ENCODE data around the gene FBXL5.

Gene FBXL5

GRCh38 chr4:15668566-15669435 lies 13.6 kb upstream of the FBXL5 start:
- no peak overlapping the region for H3K4me2 ChIP-seq (ENCODE audit: low read depth, low read length, poor library complexity, severe bottlenecking)

GRCh38 chr4:15667006-15667405 lies 11.8 kb upstream of the FBXL5 start:
- Histone ChIP-seq H3K36me3 (ENCODE audit: low read length) (peaks cover 11% of the 10 kb centered on the region; the same call in 1 of the 2 replicates), H3K9me2 (replicated peaks; ENCODE audit: insufficient read depth, low read length) (no peaks in the 10 kb centered on the region), H3K9ac (ENCODE audit: low read length) (no peak overlapping the region), H3K9me3 (ENCODE audit: insufficient read depth, low read length) (no peaks in the 10 kb centered on the region), H3K79me2 (ENCODE audit: insufficient read depth, low read length) (peaks cover 30% of the 10 kb centered on the region), H3K27me3 (ENCODE audit: low read length) (no peaks in the 10 kb centered on the region), H2AFZ (ENCODE audit: low read depth, low read length, severe bottlenecking) (no peak overlapping the region), H3K4me2 (ENCODE audit: low read depth, low read length, poor library complexity, severe bottlenecking) (no peak overlapping the region), H3K4me3 (ENCODE audit: insufficient read depth, low read length, poor library complexity, severe bottlenecking) (no peak overlapping the region), H4K20me1 (ENCODE audit: low read depth, low read length) (no peaks in the 10 kb centered on the region), H3F3A (ENCODE audit: insufficient read depth) (peaks cover 10% of the 10 kb centered on the region; the same call in 1 of the 2 replicates), H3K27ac (ENCODE audit: low read depth, low read length) (no peak overlapping the region)
- no peak for TF ChIP-seq EZH2phosphoT487 (conservative IDR thresholded peaks at IDR 0.05; ENCODE audit: low read length)
- TF ChIP-seq, protein P1, sequence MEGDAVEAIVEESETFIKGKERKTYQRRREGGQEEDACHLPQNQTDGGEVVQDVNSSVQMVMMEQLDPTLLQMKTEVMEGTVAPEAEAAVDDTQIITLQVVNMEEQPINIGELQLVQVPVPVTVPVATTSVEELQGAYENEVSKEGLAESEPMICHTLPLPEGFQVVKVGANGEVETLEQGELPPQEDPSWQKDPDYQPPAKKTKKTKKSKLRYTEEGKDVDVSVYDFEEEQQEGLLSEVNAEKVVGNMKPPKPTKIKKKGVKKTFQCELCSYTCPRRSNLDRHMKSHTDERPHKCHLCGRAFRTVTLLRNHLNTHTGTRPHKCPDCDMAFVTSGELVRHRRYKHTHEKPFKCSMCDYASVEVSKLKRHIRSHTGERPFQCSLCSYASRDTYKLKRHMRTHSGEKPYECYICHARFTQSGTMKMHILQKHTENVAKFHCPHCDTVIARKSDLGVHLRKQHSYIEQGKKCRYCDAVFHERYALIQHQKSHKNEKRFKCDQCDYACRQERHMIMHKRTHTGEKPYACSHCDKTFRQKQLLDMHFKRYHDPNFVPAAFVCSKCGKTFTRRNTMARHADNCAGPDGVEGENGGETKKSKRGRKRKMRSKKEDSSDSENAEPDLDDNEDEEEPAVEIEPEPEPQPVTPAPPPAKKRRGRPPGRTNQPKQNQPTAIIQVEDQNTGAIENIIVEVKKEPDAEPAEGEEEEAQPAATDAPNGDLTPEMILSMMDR (IDR thresholded peaks at IDR 0.05; ENCODE audit: insufficient read depth, low read length, poor library complexity, severe bottlenecking): no peak

More at GRCh38 chr4:15668566-15669435, 13.6 kb upstream of the FBXL5 start:
- Histone ChIP-seq H3K9me2 (replicated peaks; ENCODE audit: insufficient read depth, low read length) (no peaks in the 10 kb centered on the region), H3F3A (ENCODE audit: insufficient read depth) (peaks cover 10% of the 10 kb centered on the region; the same call in 1 of the 2 replicates), H3K27ac (ENCODE audit: low read depth, low read length) (no peak overlapping the region), H2AFZ (ENCODE audit: low read depth, low read length, severe bottlenecking) (no peak overlapping the region), H3K9me3 (ENCODE audit: insufficient read depth, low read length) (no peaks in the 10 kb centered on the region), H4K20me1 (ENCODE audit: low read depth, low read length) (no peaks in the 10 kb centered on the region), H3K79me2 (ENCODE audit: insufficient read depth, low read length) (peaks cover 45% of the 10 kb centered on the region), H3K36me3 (ENCODE audit: low read length) (peaks cover 11% of the 10 kb centered on the region; the same call in 1 of the 2 replicates), H3K9ac (ENCODE audit: low read length) (no peak overlapping the region), H3K27me3 (ENCODE audit: low read length) (no peaks in the 10 kb centered on the region), H3K4me3 (ENCODE audit: insufficient read depth, low read length, poor library complexity, severe bottlenecking) (no peak overlapping the region)
- no peak for TF ChIP-seq EZH2phosphoT487 (conservative IDR thresholded peaks at IDR 0.05; ENCODE audit: low read length)

GRCh38 chr4:15665753-15666365 lies 10.7 kb upstream of the FBXL5 start:
- Histone ChIP-seq H3K9ac (ENCODE audit: low read length) (no peak overlapping the region), H3K9me2 (replicated peaks; ENCODE audit: insufficient read depth, low read length) (no peaks in the 10 kb centered on the region), H3K4me2 (ENCODE audit: low read depth, low read length, poor library complexity, severe bottlenecking) (no peak overlapping the region), H2AFZ (ENCODE audit: low read depth, low read length, severe bottlenecking) (no peak overlapping the region), H3K79me2 (ENCODE audit: insufficient read depth, low read length) (peaks cover 21% of the 10 kb centered on the region; the same call in 1 of the 2 replicates), H4K20me1 (ENCODE audit: low read depth, low read length) (no peaks in the 10 kb centered on the region), H3K4me3 (ENCODE audit: insufficient read depth, low read length, poor library complexity, severe bottlenecking) (no peak overlapping the region), H3K9me3 (ENCODE audit: insufficient read depth, low read length) (no peaks in the 10 kb centered on the region), H3K27me3 (ENCODE audit: low read length) (no peaks in the 10 kb centered on the region), H3K27ac (ENCODE audit: low read depth, low read length) (no peak overlapping the region), H3F3A (ENCODE audit: insufficient read depth) (peaks cover 10% of the 10 kb centered on the region; the same call in 1 of the 2 replicates), H3K36me3 (ENCODE audit: low read length) (peaks cover 11% of the 10 kb centered on the region; the same call in 1 of the 2 replicates)
- TF ChIP-seq EZH2phosphoT487 (conservative IDR thresholded peaks at IDR 0.05; ENCODE audit: low read length): no peak
- TF ChIP-seq, protein P1 (IDR thresholded peaks at IDR 0.05; ENCODE audit: insufficient read depth, low read length, poor library complexity, severe bottlenecking): no peak
